DMS153 treated with DMSO at 0.1 percent for 48 hours (cell line): Measurements from ENCODE around the gene APOB.

Experiments
- DNase-seq: peaks from one replicate; lab custom pipeline; 2025; ENCODE audit not compliant: unreplicated experiment; lab: John Stamatoyannopoulos, UW

Gene APOB

GRCh38 chr2:21006423-21007128 lies 37.3 kb downstream of the APOB start:
- no peak for DNase-seq

- no peak for DNase-seq
Measured at GRCh38 chr2:21005700-21006422, 38.0 kb downstream of the APOB start.

GRCh38 chr2:21005111-21005699 lies 38.7 kb downstream of the APOB start:
- no peak for DNase-seq

- DNase-seq: no peak
Measured at GRCh38 chr2:21004181-21004572, 39.7 kb downstream of the APOB start.

- no peak for DNase-seq
Measured at GRCh38 chr2:21003572-21004180, 40.2 kb downstream of the APOB start.

GRCh38 chr2:21002814-21003192 lies 41.1 kb downstream of the APOB start:
- no peak for DNase-seq

GRCh38 chr2:21001988-21002813 lies 41.7 kb downstream of the APOB start:
- DNase-seq: no peak

GRCh38 chr2:21001225-21001946 lies 42.5 kb downstream of the APOB start:
- no peak for DNase-seq

GRCh38 chr2:20999906-21000645 lies 43.8 kb downstream of the APOB start:
- no peak for DNase-seq

- no peak for DNase-seq
Measured at GRCh38 chr2:20998972-20999905, 44.6 kb downstream of the APOB start.

GRCh38 chr2:20997953-20998722 lies 45.7 kb downstream of the APOB start:
- DNase-seq: no peak

GRCh38 chr2:20994130-20994529 lies 49.7 kb downstream of the APOB start:
- DNase-seq: no peak

GRCh38 chr2:20992201-20992711 lies 51.6 kb downstream of the APOB start:
- no peak for DNase-seq

GRCh38 chr2:20990442-20991430 lies 53.1 kb downstream of the APOB start:
- DNase-seq: no peak

- no peak for DNase-seq
Measured at GRCh38 chr2:20989404-20989803, 54.5 kb downstream of the APOB start.

GRCh38 chr2:20988905-20989304 lies 55.0 kb downstream of the APOB start:
- no peak for DNase-seq
